Testis (tissue), 2 donors: ENCODE data around the gene IRGC.

ENCODE experiments used
- POLR2A ChIP-seq: fragments of 450-650 bp; IDR thresholded peaks from one replicate; pipeline ENCODE4 v1.6.1; 2017; ENCODE audit warnings: antibody characterized with exemption, mild to moderate bottlenecking, moderate library complexity
- TF ChIP-seq, protein P1 (sequence below), 3 experiments: fragments of 450-650 bp in 2 of 3; fragments of 200-600 bp in 1 of 3; sonication (generic) in 1 of 3; IDR thresholded peaks; one replicate each; pipeline ENCODE4 v1.5.1; 2016 to 2019; ENCODE audit warnings: antibody characterized with exemption in 3 of 3, mild to moderate bottlenecking in 2 of 3, moderate library complexity in 1 of 3

GRCh38 chr19:43752287-43752875, 36.5 kb downstream of the IRGC start:
- TF ChIP-seq, protein P1, sequence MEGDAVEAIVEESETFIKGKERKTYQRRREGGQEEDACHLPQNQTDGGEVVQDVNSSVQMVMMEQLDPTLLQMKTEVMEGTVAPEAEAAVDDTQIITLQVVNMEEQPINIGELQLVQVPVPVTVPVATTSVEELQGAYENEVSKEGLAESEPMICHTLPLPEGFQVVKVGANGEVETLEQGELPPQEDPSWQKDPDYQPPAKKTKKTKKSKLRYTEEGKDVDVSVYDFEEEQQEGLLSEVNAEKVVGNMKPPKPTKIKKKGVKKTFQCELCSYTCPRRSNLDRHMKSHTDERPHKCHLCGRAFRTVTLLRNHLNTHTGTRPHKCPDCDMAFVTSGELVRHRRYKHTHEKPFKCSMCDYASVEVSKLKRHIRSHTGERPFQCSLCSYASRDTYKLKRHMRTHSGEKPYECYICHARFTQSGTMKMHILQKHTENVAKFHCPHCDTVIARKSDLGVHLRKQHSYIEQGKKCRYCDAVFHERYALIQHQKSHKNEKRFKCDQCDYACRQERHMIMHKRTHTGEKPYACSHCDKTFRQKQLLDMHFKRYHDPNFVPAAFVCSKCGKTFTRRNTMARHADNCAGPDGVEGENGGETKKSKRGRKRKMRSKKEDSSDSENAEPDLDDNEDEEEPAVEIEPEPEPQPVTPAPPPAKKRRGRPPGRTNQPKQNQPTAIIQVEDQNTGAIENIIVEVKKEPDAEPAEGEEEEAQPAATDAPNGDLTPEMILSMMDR (IDR thresholded peaks at IDR 0.05) = no peak
- no peak for TF ChIP-seq POLR2A
